NT2/D1 (cell line): ENCODE data around the gene NSMF.

Experiments
- DNase-seq: peaks from one replicate; pipeline ENCODE4 v3.0.0-alpha.2; 2011; ENCODE audit warnings: low read depth, low spot score
- H3K27me3 ChIP-seq: 2 replicates; pipeline ENCODE4 v1.6.0; 2011; ENCODE audit warnings: mild to moderate bottlenecking; ENCODE audit not compliant: insufficient read length, insufficient read depth
- H3K36me3 ChIP-seq: 2 replicates; pipeline ENCODE4 v1.6.1; 2011; ENCODE audit warnings: mild to moderate bottlenecking, low read length, mixed read lengths; ENCODE audit not compliant: insufficient read depth, insufficient read length
- H3K4me1 ChIP-seq: 2 replicates; pipeline ENCODE4 v1.5.1; 2011; ENCODE audit not compliant: insufficient read depth, insufficient read length
- H3K4me3 ChIP-seq: 2 replicates; pipeline ENCODE4 v1.5.1; 2011; ENCODE audit warnings: low read depth; ENCODE audit not compliant: insufficient read length
- H3K9ac ChIP-seq: 2 replicates; pipeline ENCODE4 v1.6.0; 2011; ENCODE audit warnings: low read depth; ENCODE audit not compliant: insufficient read length
- H3K9me3 ChIP-seq: 2 replicates; pipeline ENCODE4 v1.5.1; 2011; ENCODE audit warnings: mild to moderate bottlenecking, low read length; ENCODE audit not compliant: insufficient read depth
- SUZ12 ChIP-seq: IDR thresholded peaks from 2 replicates; pipeline ENCODE4 v1.6.1; 2011; ENCODE audit not compliant: insufficient read length, insufficient read depth; ENCODE audit errors: extremely low read depth
- YY1 ChIP-seq: IDR thresholded peaks from 2 replicates; pipeline ENCODE4 v1.6.1; 2011; ENCODE audit not compliant: insufficient read length, insufficient read depth
- ZNF274 ChIP-seq: IDR thresholded peaks from 2 replicates; pipeline ENCODE4 v1.6.1; 2011; ENCODE audit warnings: mild to moderate bottlenecking, low read depth, low read length

The NSMF gene

DNA sequence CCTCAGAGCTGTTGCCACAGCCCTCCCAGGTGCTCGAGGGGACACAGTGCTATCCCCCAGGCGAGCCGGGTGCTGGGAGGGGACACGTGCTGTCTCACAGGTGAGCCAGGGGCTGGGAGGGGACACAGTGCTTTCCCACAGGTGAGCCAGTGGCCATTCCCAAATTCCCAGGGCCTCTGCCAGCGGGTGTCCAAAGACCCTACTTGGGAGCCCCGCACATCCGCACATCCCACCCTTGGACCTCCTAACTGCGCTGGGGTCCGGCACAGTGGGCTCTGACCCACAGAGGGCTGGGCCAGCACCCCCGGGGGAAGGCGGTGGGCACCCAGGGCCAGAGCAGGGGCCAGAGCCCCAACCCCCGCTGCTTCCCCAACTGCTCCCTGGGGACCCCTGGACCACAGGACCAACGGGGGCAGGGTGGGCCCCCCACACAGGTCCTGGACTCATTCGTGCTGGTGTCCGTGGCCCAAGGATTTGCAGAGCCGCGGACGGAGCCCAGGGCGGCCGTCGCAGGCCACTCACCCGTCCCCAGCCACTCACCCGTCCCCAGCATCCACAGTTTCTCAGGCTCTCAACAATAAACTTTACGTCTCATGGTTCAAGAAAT lies 54.1 kb downstream of the NSMF start:
- TF ChIP-seq ZNF274 (no peak), YY1 (no peak), SUZ12 (no peak)
- Histone ChIP-seq H3K4me3 (no peak overlapping the region), H3K27me3 (no peaks in the 10 kb centered on the region), H3K9ac (no peak overlapping the region), H3K36me3 (no peaks in the 10 kb centered on the region), H3K9me3 (peaks cover 13% of the 10 kb centered on the region; the same call in 1 of the 2 replicates), H3K4me1 (peaks cover 4% of the 10 kb centered on the region)
- no peak for DNase-seq

DNA sequence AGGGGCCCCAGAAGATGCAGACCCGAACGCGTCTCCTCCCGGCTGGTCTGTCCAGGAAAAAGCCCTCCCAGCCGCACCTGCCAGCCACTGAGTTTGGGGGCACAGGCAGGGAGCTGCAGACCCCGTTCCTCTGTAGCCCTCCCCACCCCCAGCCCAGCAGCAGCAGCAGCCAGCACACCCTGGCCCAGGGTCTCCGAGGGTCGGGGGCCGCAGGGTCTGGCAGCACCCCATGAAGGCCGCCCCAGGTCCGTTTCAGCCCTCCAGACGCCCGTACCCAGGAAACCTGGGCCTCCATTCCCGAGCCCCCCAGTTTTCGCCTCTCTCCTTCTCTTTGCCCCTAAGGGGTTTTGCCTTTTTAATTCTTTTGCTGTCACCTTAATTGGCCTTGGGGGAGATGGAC lies 55.9 kb downstream of the NSMF start:
- H3K9ac ChIP-seq = no peak overlapping the region
- H3K4me3 ChIP-seq = no peak overlapping the region
- peaks cover 9% of the 10 kb centered on the region for H3K4me1 ChIP-seq
- H3K36me3 ChIP-seq = no peaks in the 10 kb centered on the region
- peaks cover 13% of the 10 kb centered on the region; the same call in 1 of the 2 replicates for H3K9me3 ChIP-seq
- TF ChIP-seq SUZ12 (no peak), YY1 (no peak), ZNF274 (no peak)
- no peaks in the 10 kb centered on the region for H3K27me3 ChIP-seq
- DNase-seq = no peak

GRCh38 chr9:137402746-137403145 lies 56.4 kb downstream of the NSMF start:
- H3K9ac ChIP-seq = no peak overlapping the region
- TF ChIP-seq SUZ12 = no peak
- DNase-seq = no peak

GRCh38 chr9:137398561-137399468 lies 60.3 kb downstream of the NSMF start:
- no peak for DNase-seq
- no peaks in the 10 kb centered on the region for H3K36me3 ChIP-seq
- H3K27me3 ChIP-seq = no peaks in the 10 kb centered on the region
- H3K4me3 ChIP-seq = no peak overlapping the region
- TF ChIP-seq YY1 = no peak
- TF ChIP-seq ZNF274 = no peak
- no peak for TF ChIP-seq SUZ12
- H3K4me1 ChIP-seq = peaks cover 14% of the 10 kb centered on the region
- H3K9ac ChIP-seq = no peak overlapping the region
- peaks cover 13% of the 10 kb centered on the region; the same call in 1 of the 2 replicates for H3K9me3 ChIP-seq

More at GRCh38 chr9:137402746-137403145, 56.4 kb downstream of the NSMF start:
- Histone ChIP-seq H3K27me3 (no peaks in the 10 kb centered on the region), H3K4me1 (peaks cover 9% of the 10 kb centered on the region), H3K36me3 (no peaks in the 10 kb centered on the region), H3K4me3 (no peak overlapping the region), H3K9me3 (peaks cover 13% of the 10 kb centered on the region; the same call in 1 of the 2 replicates)

- TF ChIP-seq SUZ12 = no peak
- no peak for TF ChIP-seq YY1
- TF ChIP-seq ZNF274 = no peak
- Histone ChIP-seq H3K27me3 (no peaks in the 10 kb centered on the region), H3K9ac (no peak overlapping the region), H3K4me3 (no peak overlapping the region), H3K4me1 (peaks cover 14% of the 10 kb centered on the region), H3K9me3 (peaks cover 13% of the 10 kb centered on the region; the same call in 1 of the 2 replicates), H3K36me3 (no peaks in the 10 kb centered on the region)
- DNase-seq = no peak
These were observed 61.3 kb downstream of the NSMF start for GRCh38 chr9:137397675-137398423.
